ENCODE data around the gene GRIP1.

The GRIP1 gene

GRCh38 chr12:66482351-66483203 lies 196.3 kb downstream of the GRIP1 start:
- no peak overlapping the region for H3K9ac ChIP-seq (ENCODE audit: low read depth, low read length)
- H3K9me3 ChIP-seq (replicated peaks; ENCODE audit: low read length): no peaks in the 10 kb centered on the region
- H3K36me3 ChIP-seq (ENCODE audit: insufficient read depth, low read length): no peaks in the 10 kb centered on the region
- no peak overlapping the region for H3K4me2 ChIP-seq (ENCODE audit: low read length)
- no peak overlapping the region for H3K4me3 ChIP-seq (ENCODE audit: low read length)
- H3K4me1 ChIP-seq (ENCODE audit: control insufficient read depth, insufficient read depth, low read length): no peaks in the 10 kb centered on the region
- no peaks in the 10 kb centered on the region for H3K27me3 ChIP-seq (ENCODE audit: control insufficient read depth, insufficient read depth, low read length)

- H3K4me2 ChIP-seq (ENCODE audit: low read length): no peak overlapping the region
- H3K36me3 ChIP-seq (ENCODE audit: insufficient read depth, low read length): no peaks in the 10 kb centered on the region
- H3K9me3 ChIP-seq (replicated peaks; ENCODE audit: low read length): no peaks in the 10 kb centered on the region
- no peak overlapping the region for H3K9ac ChIP-seq (ENCODE audit: low read depth, low read length)
- no peak overlapping the region for H3K4me3 ChIP-seq (ENCODE audit: low read length)
- H3K27me3 ChIP-seq (ENCODE audit: control insufficient read depth, insufficient read depth, low read length): peaks cover 9% of the 10 kb centered on the region
- H3K4me1 ChIP-seq (ENCODE audit: control insufficient read depth, insufficient read depth, low read length): no peaks in the 10 kb centered on the region
Measured at GRCh38 chr12:66467932-66468331, 210.9 kb downstream of the GRIP1 start.

- H3K9ac ChIP-seq (ENCODE audit: low read depth, low read length): no peak overlapping the region
- no peaks in the 10 kb centered on the region for H3K36me3 ChIP-seq (ENCODE audit: insufficient read depth, low read length)
- H3K4me3 ChIP-seq (ENCODE audit: low read length): no peak overlapping the region
- no peaks in the 10 kb centered on the region for H3K4me1 ChIP-seq (ENCODE audit: control insufficient read depth, insufficient read depth, low read length)
- no peaks in the 10 kb centered on the region for H3K27me3 ChIP-seq (ENCODE audit: control insufficient read depth, insufficient read depth, low read length)
- H3K4me2 ChIP-seq (ENCODE audit: low read length): no peak overlapping the region
- H3K9me3 ChIP-seq (replicated peaks; ENCODE audit: low read length): no peaks in the 10 kb centered on the region
Measured at GRCh38 chr12:66461331-66461730, 217.5 kb downstream of the GRIP1 start.

GRCh38 chr12:66459944-66460482 lies 218.9 kb downstream of the GRIP1 start:
- no peaks in the 10 kb centered on the region for H3K4me1 ChIP-seq (ENCODE audit: control insufficient read depth, insufficient read depth, low read length)
- no peaks in the 10 kb centered on the region for H3K9me3 ChIP-seq (replicated peaks; ENCODE audit: low read length)
- H3K36me3 ChIP-seq (ENCODE audit: insufficient read depth, low read length): no peaks in the 10 kb centered on the region
- no peak overlapping the region for H3K4me3 ChIP-seq (ENCODE audit: low read length)
- no peak overlapping the region for H3K9ac ChIP-seq (ENCODE audit: low read depth, low read length)
- H3K4me2 ChIP-seq (ENCODE audit: low read length): no peak overlapping the region
- peaks cover 5% of the 10 kb centered on the region for H3K27me3 ChIP-seq (ENCODE audit: control insufficient read depth, insufficient read depth, low read length)

GRCh38 chr12:66456612-66457011 lies 222.3 kb downstream of the GRIP1 start:
- H3K4me2 ChIP-seq (ENCODE audit: low read length): no peak overlapping the region
- H3K4me1 ChIP-seq (ENCODE audit: control insufficient read depth, insufficient read depth, low read length): no peaks in the 10 kb centered on the region
- peaks cover 19% of the 10 kb centered on the region for H3K27me3 ChIP-seq (ENCODE audit: control insufficient read depth, insufficient read depth, low read length)
- no peaks in the 10 kb centered on the region for H3K36me3 ChIP-seq (ENCODE audit: insufficient read depth, low read length)
- no peak overlapping the region for H3K9ac ChIP-seq (ENCODE audit: low read depth, low read length)
- H3K9me3 ChIP-seq (replicated peaks; ENCODE audit: low read length): no peaks in the 10 kb centered on the region
- H3K4me3 ChIP-seq (ENCODE audit: low read length): no peak overlapping the region

- H3K36me3 ChIP-seq (ENCODE audit: insufficient read depth, low read length): no peaks in the 10 kb centered on the region
- H3K9ac ChIP-seq (ENCODE audit: low read depth, low read length): no peak overlapping the region
- no peaks in the 10 kb centered on the region for H3K4me1 ChIP-seq (ENCODE audit: control insufficient read depth, insufficient read depth, low read length)
- no peak overlapping the region for H3K4me2 ChIP-seq (ENCODE audit: low read length)
- no peaks in the 10 kb centered on the region for H3K9me3 ChIP-seq (replicated peaks; ENCODE audit: low read length)
- H3K27me3 ChIP-seq (ENCODE audit: control insufficient read depth, insufficient read depth, low read length): peaks cover 20% of the 10 kb centered on the region
- no peak overlapping the region for H3K4me3 ChIP-seq (ENCODE audit: low read length)
Measured at GRCh38 chr12:66453844-66454243, 225.0 kb downstream of the GRIP1 start.

GRCh38 chr12:66453120-66453519 lies 225.8 kb downstream of the GRIP1 start:
- peaks cover 26% of the 10 kb centered on the region for H3K27me3 ChIP-seq (ENCODE audit: control insufficient read depth, insufficient read depth, low read length)
- H3K9ac ChIP-seq (ENCODE audit: low read depth, low read length): no peak overlapping the region
- no peaks in the 10 kb centered on the region for H3K4me1 ChIP-seq (ENCODE audit: control insufficient read depth, insufficient read depth, low read length)
- no peak overlapping the region for H3K4me2 ChIP-seq (ENCODE audit: low read length)
- H3K36me3 ChIP-seq (ENCODE audit: insufficient read depth, low read length): no peaks in the 10 kb centered on the region
- no peak overlapping the region for H3K4me3 ChIP-seq (ENCODE audit: low read length)
- no peaks in the 10 kb centered on the region for H3K9me3 ChIP-seq (replicated peaks; ENCODE audit: low read length)

- Histone ChIP-seq H3K27me3 (ENCODE audit: control insufficient read depth, insufficient read depth, low read length) (peaks cover 39% of the 10 kb centered on the region), H3K4me1 (ENCODE audit: control insufficient read depth, insufficient read depth, low read length) (no peaks in the 10 kb centered on the region), H3K4me2 (ENCODE audit: low read length) (no peak overlapping the region), H3K9me3 (replicated peaks; ENCODE audit: low read length) (no peaks in the 10 kb centered on the region), H3K9ac (ENCODE audit: low read depth, low read length) (no peak overlapping the region), H3K4me3 (ENCODE audit: low read length) (no peak overlapping the region), H3K36me3 (ENCODE audit: insufficient read depth, low read length) (no peaks in the 10 kb centered on the region)
Measured at GRCh38 chr12:66449531-66449930, 229.3 kb downstream of the GRIP1 start.

GRCh38 chr12:66447643-66448042 lies 231.2 kb downstream of the GRIP1 start:
- H3K36me3 ChIP-seq (ENCODE audit: insufficient read depth, low read length): no peaks in the 10 kb centered on the region
- no peak overlapping the region for H3K4me3 ChIP-seq (ENCODE audit: low read length)
- no peaks in the 10 kb centered on the region for H3K4me1 ChIP-seq (ENCODE audit: control insufficient read depth, insufficient read depth, low read length)
- H3K4me2 ChIP-seq (ENCODE audit: low read length): no peak overlapping the region
- peaks cover 32% of the 10 kb centered on the region for H3K27me3 ChIP-seq (ENCODE audit: control insufficient read depth, insufficient read depth, low read length)
- no peak overlapping the region for H3K9ac ChIP-seq (ENCODE audit: low read depth, low read length)
- H3K9me3 ChIP-seq (replicated peaks; ENCODE audit: low read length): no peaks in the 10 kb centered on the region

- Histone ChIP-seq H3K36me3 (ENCODE audit: insufficient read depth, low read length) (no peaks in the 10 kb centered on the region), H3K4me2 (ENCODE audit: low read length) (no peak overlapping the region), H3K9me3 (replicated peaks; ENCODE audit: low read length) (no peaks in the 10 kb centered on the region), H3K4me1 (ENCODE audit: control insufficient read depth, insufficient read depth, low read length) (no peaks in the 10 kb centered on the region), H3K9ac (ENCODE audit: low read depth, low read length) (no peak overlapping the region), H3K4me3 (ENCODE audit: low read length) (no peak overlapping the region), H3K27me3 (ENCODE audit: control insufficient read depth, insufficient read depth, low read length) (peaks cover 34% of the 10 kb centered on the region)
Measured at GRCh38 chr12:66446276-66446675, 232.6 kb downstream of the GRIP1 start.

- peaks cover 21% of the 10 kb centered on the region for H3K27me3 ChIP-seq (ENCODE audit: control insufficient read depth, insufficient read depth, low read length)
- H3K4me3 ChIP-seq (ENCODE audit: low read length): no peak overlapping the region
- H3K4me1 ChIP-seq (ENCODE audit: control insufficient read depth, insufficient read depth, low read length): no peaks in the 10 kb centered on the region
- H3K9me3 ChIP-seq (replicated peaks; ENCODE audit: low read length): no peaks in the 10 kb centered on the region
- H3K4me2 ChIP-seq (ENCODE audit: low read length): no peak overlapping the region
- H3K9ac ChIP-seq (ENCODE audit: low read depth, low read length): no peak overlapping the region
- no peaks in the 10 kb centered on the region for H3K36me3 ChIP-seq (ENCODE audit: insufficient read depth, low read length)
Measured at GRCh38 chr12:66441905-66442559, 236.8 kb downstream of the GRIP1 start.

All from skeletal muscle satellite cell (primary cell).